GM21360 (cell line): Measurements from ENCODE around the gene SPRN.
A peak's percentile ranks its signal among the peaks of the same experiment; 100 is the strongest.

Experiments
- ATAC-seq: cut with Tn5 transposase; IDR thresholded peaks from one replicate; pipeline ENCODE4 v1.9.1; 2021; ENCODE audit warnings: mild to moderate bottlenecking, moderate library complexity; ENCODE audit not compliant: unreplicated experiment

Gene SPRN

DNA sequence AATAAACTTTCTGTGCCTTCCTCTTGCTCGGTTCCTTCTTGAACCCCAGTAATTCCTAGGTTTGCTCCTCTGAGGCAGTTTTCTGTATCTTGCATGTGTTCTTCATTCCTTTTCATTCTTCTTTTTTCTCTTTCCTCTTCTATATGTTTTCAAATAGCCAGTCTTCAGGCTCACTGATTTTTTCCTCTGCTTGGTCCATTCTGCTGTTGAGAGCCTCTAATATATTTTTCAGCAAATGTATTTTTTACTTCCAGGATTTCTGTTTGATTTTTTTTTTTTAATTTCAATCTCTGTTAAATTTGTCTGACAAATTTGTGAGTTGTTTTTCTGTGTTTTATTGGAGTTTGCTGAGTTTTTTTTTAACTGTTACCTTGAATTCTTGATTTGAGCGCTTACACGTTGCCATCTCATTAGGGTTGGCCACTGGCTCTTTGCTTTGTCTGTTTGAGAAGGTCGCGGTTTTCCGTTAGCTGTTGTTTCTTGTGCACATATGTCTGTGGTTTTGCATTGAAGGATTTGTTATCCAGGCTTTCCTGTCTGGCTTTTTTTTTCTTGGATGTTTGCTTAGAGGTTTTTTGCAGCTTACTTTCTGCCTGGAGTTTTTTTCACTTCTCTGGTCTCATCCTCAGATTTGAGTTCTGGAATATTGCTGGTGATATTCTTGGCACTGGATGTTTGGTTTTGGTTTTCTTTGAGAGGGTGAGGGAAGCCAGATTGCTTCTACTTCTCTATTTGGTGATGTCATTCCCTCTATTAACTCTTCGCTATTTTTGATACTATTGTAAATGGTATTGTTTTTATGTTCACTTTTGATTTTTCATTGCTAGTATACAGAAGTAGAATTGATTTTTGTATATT, 12.7 kb downstream of the SPRN start:
- ATAC-seq = no peak

DNA sequence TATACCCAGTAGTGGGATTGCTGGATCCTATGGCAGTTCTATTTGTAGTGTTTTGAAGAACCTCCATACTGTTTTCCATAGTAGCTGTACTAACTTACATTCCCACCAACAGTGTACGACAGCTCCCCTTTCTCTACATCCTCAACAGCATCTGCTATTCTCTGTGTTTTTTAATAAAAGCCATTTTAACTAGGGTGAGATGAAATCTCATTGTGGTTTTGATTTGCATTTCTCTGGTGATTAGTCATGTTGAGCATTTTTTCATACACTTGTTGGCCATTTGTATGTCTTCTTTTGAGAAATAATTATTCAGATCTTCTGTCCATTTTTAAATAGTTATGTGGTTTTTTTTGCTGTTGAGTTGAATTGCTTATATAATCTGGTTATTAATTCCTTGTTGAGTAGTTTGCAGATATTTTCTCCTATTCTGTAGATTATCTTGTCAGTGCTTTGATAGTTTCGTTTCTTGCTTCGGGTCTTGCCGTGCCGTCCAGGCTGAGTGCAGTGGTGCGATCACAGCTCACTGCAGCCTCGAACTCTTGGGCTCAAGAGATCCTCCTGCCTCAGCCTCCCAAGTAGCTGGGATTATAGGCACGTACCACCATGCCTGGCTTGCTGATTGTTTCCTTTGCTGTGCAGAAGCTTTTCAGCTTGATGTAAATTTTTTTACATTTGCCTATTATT, 18.4 kb downstream of the SPRN start:
- peak; percentile 51 for ATAC-seq

DNA sequence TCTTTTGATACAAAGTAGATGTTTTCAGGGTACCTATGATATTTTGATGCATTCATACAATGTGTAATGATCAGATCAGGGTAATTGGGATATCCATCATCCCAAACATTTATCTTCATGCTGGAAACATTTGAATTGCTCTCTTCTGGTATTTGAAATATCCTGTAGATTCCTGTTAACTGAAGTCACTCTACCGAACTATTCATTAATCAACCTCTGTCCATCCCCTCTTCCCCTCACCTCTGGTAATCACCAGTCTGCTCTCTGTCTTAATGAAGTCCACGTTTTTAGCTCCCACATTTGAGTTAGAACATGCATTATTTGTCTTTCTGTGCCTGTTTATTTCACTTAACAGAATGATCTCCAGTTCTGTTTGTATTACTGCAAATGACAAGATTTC, 19.2 kb downstream of the SPRN start:
- no peak for ATAC-seq

DNA sequence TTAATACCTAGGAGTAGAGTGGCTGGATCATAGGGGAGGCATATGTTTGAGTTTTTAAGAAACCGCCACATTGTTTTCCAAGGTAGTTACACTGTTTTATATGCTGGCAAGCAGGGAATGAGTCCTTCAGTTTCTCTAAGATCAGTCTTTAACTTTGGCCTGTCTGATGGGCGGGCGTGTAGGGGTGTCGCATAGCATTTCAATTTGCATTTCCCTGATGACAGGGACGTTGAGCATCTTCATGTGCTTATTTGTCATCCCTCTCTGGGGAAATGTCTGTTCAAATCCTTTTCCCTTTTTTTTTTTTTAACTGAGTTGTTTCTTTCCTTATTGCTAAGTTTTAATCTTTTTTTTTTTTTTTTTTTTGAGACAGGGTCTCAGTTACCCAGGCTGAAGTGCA, 20.6 kb downstream of the SPRN start:
- ATAC-seq = no peak

DNA sequence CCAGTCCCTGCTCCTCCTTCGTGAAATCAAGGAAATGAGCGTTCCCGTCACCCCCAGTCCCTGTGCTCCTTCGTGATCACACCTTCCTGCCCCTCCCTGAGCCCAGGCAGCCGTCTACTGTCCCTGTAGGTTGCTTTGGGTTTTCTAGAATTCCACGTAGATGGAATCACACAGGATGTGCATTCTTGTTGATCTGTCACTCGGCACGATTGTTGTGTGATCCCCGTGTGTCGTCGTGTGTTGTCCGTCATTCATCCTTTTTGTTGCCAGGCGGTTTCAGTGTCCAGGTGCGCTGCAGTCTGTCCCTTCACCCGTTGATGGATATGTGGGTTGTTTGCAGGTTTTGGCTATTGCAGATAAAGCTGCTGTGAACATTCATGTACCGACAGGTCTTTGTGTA, 21.1 kb downstream of the SPRN start:
- no peak for ATAC-seq

DNA sequence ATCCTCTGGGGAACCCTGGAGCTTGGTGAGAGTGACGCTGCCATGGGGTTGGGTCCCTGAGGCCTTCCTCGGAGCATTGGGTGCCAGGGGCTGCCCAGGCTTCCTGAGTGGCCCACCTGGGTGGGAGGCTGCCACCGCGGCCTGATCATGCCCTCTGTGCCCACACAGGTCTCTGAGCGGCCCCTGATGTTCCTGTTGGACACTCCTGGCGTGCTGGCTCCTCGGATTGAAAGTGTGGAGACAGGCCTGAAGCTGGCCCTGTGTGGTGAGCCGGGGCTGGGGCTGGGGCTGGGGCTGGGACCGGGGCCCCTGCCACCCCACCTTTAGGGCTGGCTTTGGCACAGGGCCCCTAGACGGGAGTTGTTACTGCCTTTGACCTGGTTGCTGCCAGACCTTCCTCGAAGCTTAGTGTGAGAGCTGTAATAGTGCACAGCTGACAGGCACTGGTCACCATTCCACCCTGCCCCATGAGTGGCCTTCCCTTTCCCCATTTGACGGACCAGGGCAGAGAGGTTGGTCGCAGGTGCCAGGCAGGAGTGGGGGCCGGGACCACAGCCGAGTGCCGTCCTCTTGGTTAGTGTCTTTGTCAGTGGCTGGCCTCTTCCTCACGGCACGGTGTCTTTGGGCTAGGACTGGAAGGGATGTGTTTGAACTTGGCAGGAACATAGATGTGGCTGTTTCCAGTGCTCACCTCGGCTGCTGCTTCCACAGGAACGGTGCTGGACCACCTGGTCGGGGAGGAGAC, 22.3 kb downstream of the SPRN start:
- no peak for ATAC-seq

DNA sequence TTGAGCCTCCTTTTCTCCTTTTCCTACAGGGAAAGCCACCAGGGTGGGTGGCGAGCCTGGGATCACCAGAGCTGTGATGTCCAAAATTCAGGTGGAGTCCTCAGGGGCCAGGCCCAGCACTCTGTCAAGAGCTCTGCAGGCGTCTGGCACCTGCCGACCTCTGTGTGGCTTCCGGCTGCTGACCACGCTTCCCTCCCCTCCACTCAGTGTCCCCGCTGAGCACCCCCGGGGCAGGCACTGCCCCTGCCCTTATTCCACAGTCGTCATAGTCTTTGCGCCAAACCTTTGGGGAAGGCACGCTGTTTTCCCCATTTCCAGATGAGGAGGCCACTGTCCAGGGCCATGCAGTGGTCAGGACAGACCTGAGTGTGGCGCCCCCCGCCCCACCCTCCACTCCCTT, 22.9 kb downstream of the SPRN start:
- no peak for ATAC-seq

DNA sequence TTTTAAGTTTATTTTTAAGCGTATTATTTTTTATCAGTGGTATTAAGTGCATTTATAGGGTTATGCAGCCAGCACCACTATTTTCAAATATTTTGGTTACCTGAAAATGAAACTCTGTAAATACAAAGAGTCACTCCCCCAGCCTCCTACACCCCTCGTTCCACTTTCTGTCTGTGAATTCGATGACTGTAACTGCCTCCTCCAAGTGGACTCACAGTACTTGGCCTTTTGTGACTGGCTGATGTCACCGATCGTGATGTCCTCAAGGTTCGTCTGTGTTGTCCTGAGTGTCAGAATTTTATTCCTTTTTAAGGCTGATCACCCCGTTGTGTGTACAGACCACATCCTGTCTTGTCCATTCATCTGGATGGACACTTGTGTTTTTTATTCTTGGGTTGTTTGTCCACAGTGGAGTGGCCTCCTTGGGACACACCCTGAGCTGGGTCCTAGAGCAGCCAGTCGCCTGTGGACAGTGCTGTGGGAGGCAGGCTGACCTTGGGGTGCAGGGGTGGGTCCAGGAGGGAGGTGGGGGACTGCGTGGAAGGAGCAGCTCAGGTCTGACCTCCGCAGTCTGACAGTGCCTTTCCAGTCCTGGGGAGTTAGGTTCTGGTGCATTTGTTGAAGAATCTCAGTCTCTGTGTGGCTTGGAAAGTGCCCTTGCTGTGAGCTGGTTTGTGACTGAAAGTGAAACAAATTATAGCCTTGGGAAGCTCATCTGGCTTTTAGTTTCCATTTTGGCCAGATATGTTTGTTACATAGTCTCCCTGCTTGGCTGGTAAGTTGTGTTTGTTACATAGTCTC, 23.6 kb downstream of the SPRN start:
- ATAC-seq = peak; percentile 59

DNA sequence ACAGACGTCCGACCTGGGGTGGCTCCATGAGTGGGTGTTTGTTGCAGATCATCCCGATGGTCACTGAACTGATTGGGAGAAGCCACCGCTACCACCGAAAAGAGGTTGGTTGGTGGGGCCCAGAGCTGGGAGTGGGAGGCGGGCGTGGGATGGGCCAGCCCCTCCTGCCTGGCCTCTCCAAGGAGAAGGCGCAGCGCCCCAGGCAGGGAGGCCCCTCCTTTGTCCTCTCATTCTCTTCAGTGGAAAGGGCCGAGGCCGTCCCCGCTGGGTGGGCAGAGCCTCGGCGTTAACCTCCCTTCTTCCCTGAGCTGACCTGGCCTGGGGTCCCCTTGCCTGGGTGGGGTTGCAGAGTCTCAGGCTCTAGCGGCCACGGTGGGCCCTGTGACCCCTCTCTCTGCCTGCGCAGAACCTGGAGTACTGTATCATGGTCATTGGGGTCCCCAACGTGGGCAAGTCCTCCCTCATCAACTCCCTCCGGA, 25.3 kb downstream of the SPRN start:
- ATAC-seq = no peak

DNA sequence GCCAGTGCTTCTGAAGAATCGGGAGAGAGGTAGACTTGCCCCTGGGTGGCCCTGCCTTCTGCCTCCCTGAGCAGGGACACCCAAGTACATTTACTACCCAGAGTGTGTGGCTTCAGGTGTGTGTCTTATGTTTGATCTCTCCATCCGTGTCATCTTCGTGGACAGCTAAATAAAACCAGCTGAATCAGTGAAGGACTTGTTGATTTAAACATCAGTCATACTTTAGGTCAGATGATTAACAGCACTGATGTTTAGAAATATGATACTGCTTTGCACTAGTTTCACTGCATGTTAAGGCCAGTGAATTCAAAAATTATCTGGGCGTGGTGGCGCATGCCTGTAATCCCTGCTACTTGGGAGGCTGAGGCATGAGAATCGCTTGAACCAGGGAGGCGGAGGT, 26.5 kb downstream of the SPRN start:
- no peak for ATAC-seq

DNA sequence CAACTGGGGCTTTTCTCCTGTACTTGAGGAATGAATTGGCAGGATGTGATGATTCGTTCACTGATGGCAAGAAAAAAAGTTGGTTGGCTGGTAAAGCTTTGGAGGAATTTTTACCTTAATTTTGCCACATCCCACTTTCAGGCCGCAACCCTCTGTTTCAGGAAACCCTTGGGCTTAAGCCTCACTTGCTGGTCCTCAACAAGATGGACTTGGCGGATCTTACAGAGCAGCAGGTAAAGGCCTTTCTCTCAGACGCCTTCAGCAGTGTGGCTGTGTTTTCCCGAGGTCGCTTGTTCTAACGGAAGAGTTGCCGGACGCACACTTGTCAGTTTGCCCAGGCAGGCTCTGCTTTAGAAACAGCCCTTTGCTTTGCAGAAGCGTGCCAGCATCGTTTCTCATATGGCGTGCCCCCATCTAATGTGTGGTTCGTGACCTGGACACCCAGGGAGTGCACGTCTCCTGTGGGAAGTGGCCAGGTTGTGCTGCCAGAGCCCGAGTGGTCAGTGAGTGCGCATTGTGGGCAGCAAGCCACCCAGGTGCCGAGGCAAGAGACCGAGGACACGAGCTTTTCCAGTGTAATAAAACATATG, 28.3 kb downstream of the SPRN start:
- ATAC-seq = no peak

DNA sequence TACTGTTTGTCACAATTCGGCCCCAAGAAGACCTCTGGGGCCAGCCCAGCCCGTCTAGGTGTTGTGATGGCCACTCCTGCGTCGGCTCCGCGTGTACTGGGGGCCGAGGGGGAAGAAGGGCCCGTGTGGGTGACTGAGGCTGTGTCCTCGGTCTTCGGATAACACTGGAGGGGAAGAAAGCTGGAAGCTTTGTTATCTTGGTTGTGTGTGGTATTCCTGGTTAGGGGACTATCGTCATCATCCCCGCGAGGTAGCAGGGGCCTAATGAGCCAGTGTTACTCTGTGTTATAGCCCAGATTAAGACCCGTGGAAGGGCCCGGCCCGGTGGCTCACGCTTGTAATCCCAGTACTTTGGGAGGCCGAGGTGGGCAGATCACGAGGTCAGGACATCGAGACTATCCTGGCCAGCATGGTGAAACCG, 29.6 kb downstream of the SPRN start:
- ATAC-seq = no peak

DNA sequence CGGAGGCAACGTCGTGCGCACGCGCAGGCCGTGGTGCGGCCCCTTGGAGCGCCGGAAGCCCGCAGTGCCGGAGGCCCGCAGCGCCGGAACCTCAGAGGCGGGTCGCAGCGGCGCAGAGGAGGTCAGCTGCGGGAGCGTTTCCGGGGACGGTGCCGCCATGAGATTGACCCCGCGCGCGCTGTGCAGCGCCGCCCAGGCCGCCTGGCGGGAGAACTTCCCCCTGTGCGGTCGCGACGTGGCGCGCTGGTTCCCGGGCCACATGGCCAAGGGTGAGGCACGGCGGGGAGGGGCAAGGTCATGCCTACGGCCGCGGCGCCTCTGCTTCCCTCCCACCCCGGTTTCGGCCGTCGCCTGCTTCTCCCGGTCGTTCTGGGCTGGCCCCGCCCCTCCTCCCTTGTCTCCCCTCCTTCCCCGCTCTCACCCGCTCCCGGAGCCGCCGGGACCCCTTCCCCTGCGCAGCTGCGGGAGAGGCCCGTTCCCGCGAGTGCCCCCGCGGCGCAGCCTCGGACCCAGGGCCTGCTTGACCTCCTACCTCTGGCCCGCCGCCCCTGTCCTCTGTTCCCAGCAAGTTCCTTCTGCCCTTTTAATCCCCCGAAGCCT, 30.3 kb downstream of the SPRN start, which contains the start of gene MTG1:
Gene MTG1 (plus strand): TSS at position 94 of the 600 bp plus-strand sequence. CDS start 64 bp downstream, at position 158.
- ATAC-seq = peak; percentile 58

DNA sequence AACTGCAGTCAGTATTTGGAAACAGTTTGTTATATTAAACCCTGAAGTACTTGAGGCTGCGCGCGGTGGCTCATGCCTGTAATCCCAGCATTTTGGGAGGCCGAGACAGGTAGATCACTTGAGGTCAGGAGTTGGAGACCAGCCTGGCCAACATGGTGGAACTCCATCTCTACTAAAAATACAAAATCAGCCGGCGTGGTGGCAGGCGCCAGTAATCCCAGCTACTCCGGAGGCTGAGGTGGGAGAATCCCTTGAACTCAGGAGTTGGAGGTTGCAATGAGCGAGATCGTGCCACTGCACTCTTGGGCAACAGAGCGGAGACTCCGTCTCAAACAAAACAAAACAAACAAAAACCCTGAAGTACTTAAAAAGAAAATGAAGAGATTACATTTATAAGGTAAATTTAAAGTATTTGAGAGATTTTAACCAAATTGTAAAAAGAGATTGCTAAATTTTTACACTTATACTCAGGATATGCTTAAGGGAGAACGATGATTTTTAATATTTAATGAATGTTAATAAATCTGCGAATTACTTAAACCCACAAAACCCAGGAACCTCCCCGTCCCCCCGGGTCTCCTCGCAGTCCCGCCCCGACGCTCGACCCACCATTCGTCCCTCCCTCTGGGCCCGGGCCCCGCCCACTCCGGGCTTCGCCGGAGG, 30.9 kb downstream of the SPRN start:
- no peak for ATAC-seq

DNA sequence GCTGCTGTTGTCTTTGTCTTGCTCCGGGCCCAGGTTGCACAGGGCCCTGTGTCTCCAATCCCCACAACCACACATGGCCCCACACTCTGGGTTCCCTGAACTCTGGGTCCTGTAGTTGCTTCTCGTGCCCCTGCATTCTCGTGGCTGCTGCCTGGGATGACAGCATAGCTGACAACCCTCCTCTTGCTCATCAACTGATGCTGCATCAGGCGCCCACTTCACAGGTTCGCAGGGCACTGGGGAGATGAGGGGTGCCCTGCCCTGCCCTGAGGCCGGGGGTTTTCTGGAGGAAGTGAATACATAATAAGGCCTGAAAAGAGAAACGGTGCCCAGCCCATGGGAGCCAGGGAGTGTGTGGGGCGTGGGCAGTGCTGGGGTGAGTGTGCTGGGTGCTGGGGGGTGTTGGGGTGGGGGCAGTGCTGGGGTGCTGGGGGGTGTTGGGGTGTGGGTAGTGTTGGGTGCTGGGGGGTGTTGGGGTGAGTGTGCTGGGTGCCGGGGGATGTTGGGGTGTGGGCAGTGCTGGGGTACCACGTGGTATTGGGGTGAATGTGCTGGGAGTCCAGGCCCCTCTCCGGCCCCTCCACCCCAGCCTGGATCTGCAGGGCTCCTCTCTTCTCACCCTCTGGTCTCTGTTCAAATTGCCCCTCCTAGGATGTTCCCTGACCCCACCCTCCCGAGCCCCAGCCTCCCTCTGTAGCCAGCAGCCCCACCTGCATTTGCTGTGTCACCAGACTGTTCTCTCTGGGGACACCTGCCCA, 32.5 kb downstream of the SPRN start:
- no peak for ATAC-seq

DNA sequence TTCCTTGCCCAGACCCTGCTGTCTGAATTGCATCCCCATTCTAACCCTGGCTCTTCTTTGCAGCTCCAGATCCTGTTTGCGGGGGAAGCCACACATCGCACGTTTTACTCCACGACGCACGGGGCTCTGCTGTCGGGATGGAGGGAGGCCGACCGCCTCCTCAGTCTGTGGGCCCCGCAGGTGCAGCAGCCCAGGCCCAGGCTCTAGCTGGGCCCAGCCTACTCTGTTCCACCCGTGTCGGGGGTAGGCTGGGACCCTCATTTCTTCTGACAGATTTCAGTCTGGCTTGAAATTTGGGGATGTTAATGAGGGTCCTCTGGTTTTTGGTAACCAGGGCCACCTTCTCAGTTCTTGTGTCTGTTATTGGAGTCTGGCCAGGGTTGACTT, 33.2 kb downstream of the SPRN start:
- no peak for ATAC-seq

DNA sequence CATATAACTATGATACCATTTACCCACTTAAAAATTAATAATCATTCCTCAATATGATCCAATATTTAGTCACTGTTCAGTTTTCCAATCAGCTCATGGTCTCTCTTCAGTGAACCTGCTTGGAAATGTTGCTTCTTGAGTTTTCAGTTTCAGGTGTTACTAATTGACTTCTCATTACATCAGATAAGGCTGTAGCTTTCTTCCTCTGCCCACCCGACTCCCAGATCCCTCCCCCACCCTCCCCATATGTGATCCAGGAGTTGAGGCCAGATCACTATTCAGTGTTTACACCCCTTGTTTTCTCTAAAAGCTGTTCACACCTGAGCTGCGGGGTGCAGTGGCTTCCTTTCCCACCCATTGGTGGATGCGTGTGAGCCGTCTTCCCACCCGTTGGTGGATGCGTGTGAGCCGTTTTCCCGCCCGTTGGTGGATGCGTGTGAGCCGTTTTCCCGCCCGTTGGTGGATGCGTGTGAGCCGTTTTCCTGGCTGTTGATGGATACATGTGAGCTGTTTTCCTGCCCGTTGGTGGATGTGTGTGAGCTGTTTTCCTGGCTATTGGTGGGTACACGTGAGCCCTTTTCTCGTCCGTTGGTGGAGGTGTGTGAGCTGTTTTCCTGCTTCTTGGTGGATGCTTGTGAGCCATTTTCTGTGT, 33.7 kb downstream of the SPRN start:
- no peak for ATAC-seq
